Left ventricle myocardium inferior (tissue), 1 donor: ENCODE measurements around the gene OR2A5. TPM values are rescaled to one million over a fixed set of nuclear protein-coding genes. Genes with fewer than 3 reads are reported as not detected.

Experiments
- DNase-seq: peaks from one replicate; pipeline ENCODE4 v3.0.0-alpha.2; 2020
- H3K27ac ChIP-seq: fragments of 200-600 bp; replicated peaks from 2 replicates; pipeline ENCODE4 v1.8.0; 2021
- H3K27me3 ChIP-seq: fragments of 200-600 bp; 2 replicates; pipeline ENCODE4 v1.8.0; 2021; ENCODE audit warnings: low read depth
- H3K36me3 ChIP-seq: fragments of 200-600 bp; 2 replicates; pipeline ENCODE4 v1.8.0; 2021
- H3K4me1 ChIP-seq: fragments of 200-600 bp; 2 replicates; pipeline ENCODE4 v1.8.0; 2021
- H3K4me3 ChIP-seq: fragments of 200-600 bp; 2 replicates; pipeline ENCODE4 v1.8.0; 2021; ENCODE audit warnings: mild to moderate bottlenecking, moderate library complexity
- H3K9me3 ChIP-seq: fragments of 200-600 bp; replicated peaks from 2 replicates; pipeline ENCODE4 v1.8.0; 2021
- CTCF ChIP-seq: fragments of 200-600 bp; IDR thresholded peaks from 2 replicates; pipeline ENCODE4 v1.8.0; 2021; ENCODE audit warnings: antibody characterized with exemption, mild to moderate bottlenecking, borderline replicate concordance
- intact Hi-C: fragments of 100-400 bp; cut with micrococcal nuclease; formaldehyde crosslinking; loops from one replicate; pipeline ENCODE4 v1.11.0; 2022
- total RNA-seq: library from RNA; stranded (reverse); fragmentation: NEBNext Ultra II Directional; extraction: Animal tissue kit (Norgen Biotek cat#: 25700); gene quantifications from one replicate; pipeline ENCODE4 v1.2.1, GENCODE V29; 2021
- donor health status: DM: no; HTN: yes; CAD: no; lungs with severe emphysema.

The OR2A5 gene
- total RNA-seq, 1 donor from 2014 or later, result not detected

- no peaks in the 10 kb centered on the region for H3K4me1 ChIP-seq
- DNase-seq, result no peak
- no peaks in the 10 kb centered on the region for H3K9me3 ChIP-seq
- no peaks in the 10 kb centered on the region for H3K27me3 ChIP-seq
- TF ChIP-seq CTCF, result no peak
- H3K36me3 ChIP-seq, result no peaks in the 10 kb centered on the region
- H3K4me3 ChIP-seq, result no peak overlapping the region
- H3K27ac ChIP-seq, result no peak overlapping the region
- intact Hi-C loops, result no loop called here
These were observed 50.0 kb downstream of the OR2A5 start for GRCh38 chr7:144098776-144099175.

- Histone ChIP-seq H3K4me3 (no peak overlapping the region), H3K27me3 (no peaks in the 10 kb centered on the region), H3K27ac (no peak overlapping the region), H3K36me3 (no peaks in the 10 kb centered on the region), H3K4me1 (no peaks in the 10 kb centered on the region), H3K9me3 (no peaks in the 10 kb centered on the region)
- intact Hi-C loops, result no loop called here
- DNase-seq, result no peak
- TF ChIP-seq CTCF, result no peak
These were observed 51.9 kb downstream of the OR2A5 start for GRCh38 chr7:144100607-144101006.

- Histone ChIP-seq H3K27me3 (no peaks in the 10 kb centered on the region), H3K27ac (no peak overlapping the region), H3K4me3 (no peak overlapping the region), H3K36me3 (no peaks in the 10 kb centered on the region), H3K9me3 (no peaks in the 10 kb centered on the region), H3K4me1 (no peaks in the 10 kb centered on the region)
- DNase-seq, result no peak
- intact Hi-C loops, result no loop called here
- no peak for TF ChIP-seq CTCF
These were observed 53.3 kb downstream of the OR2A5 start for GRCh38 chr7:144102041-144102440.

- TF ChIP-seq CTCF, result no peak
- intact Hi-C loops, result no loop called here
- DNase-seq, result no peak
- H3K4me3 ChIP-seq, result no peak overlapping the region
- H3K27me3 ChIP-seq, result no peaks in the 10 kb centered on the region
- H3K27ac ChIP-seq, result no peak overlapping the region
- H3K4me1 ChIP-seq, result no peaks in the 10 kb centered on the region
- no peaks in the 10 kb centered on the region for H3K9me3 ChIP-seq
- no peaks in the 10 kb centered on the region for H3K36me3 ChIP-seq
These were observed 56.5 kb downstream of the OR2A5 start for GRCh38 chr7:144105211-144105610.

Other genes starting within 250 kb of the OR2A5 start
- 38.2 TPM for gene TCAF1, start 146.8 kb upstream of the OR2A5 start, total RNA-seq
- gene OR2F2, start 113.7 kb upstream of the OR2A5 start, total RNA-seq, result not detected
- gene OR2F1, start 94.1 kb upstream of the OR2A5 start, total RNA-seq, result not detected
- gene OR6B1, start 48.6 kb upstream of the OR2A5 start, total RNA-seq, result not detected
- not detected for gene OR2A25, start 20.9 kb downstream of the OR2A5 start, total RNA-seq
- not detected for gene OR2A12, start 37.3 kb downstream of the OR2A5 start, total RNA-seq
- not detected for gene OR2A2, start 60.6 kb downstream of the OR2A5 start, total RNA-seq
- not detected for gene OR2A14, start 74.2 kb downstream of the OR2A5 start, total RNA-seq
- 0.16 TPM for gene CTAGE4, start 134.5 kb downstream of the OR2A5 start, total RNA-seq
- gene ARHGEF35, start 146.9 kb downstream of the OR2A5 start, total RNA-seq, result 0.38 TPM
- not detected for gene OR2A42, start 190.7 kb downstream of the OR2A5 start, total RNA-seq
- 0.16 TPM for gene OR2A7, start 215.8 kb downstream of the OR2A5 start, total RNA-seq
- gene CTAGE8, start 220.3 kb downstream of the OR2A5 start, total RNA-seq, result 0.08 TPM